Measurements from ENCODE around the gene ACAA1.
A peak's percentile ranks its signal among the peaks of the same experiment; 100 is the strongest.

ACAA1 gene

GRCh38 chr3:38118421-38119247 is 18.3 kb downstream of the ACAA1 start:
- DNase-seq (ENCODE audit: low spot score): no peak

- DNase-seq (ENCODE audit: low spot score): peak; percentile 28
Measured at GRCh38 chr3:38117748-38118420, 19.0 kb downstream of the ACAA1 start.

GRCh38 chr3:38117163-38117716 is 19.7 kb downstream of the ACAA1 start:
- no peak for DNase-seq (ENCODE audit: low spot score)

GRCh38 chr3:38116471-38117162 is 20.3 kb downstream of the ACAA1 start:
- DNase-seq (ENCODE audit: low spot score): no peak

GRCh38 chr3:38115645-38116427 is 21.1 kb downstream of the ACAA1 start:
- no peak for DNase-seq (ENCODE audit: low spot score)

- no peak for DNase-seq (ENCODE audit: low spot score)
Measured at GRCh38 chr3:38114875-38115644, 21.9 kb downstream of the ACAA1 start.

GRCh38 chr3:38114052-38114874 is 22.7 kb downstream of the ACAA1 start:
- DNase-seq (ENCODE audit: low spot score): no peak

GRCh38 chr3:38112378-38112761 is 24.6 kb downstream of the ACAA1 start:
- no peak for DNase-seq (ENCODE audit: low spot score)

GRCh38 chr3:38111696-38112377 is 25.1 kb downstream of the ACAA1 start:
- DNase-seq (ENCODE audit: low spot score): no peak

GRCh38 chr3:38111201-38111600 is 25.7 kb downstream of the ACAA1 start:
- DNase-seq (ENCODE audit: low spot score): no peak

- no peak for DNase-seq (ENCODE audit: low spot score)
Measured at GRCh38 chr3:38110314-38111050, 26.4 kb downstream of the ACAA1 start.

GRCh38 chr3:38109580-38110313 is 27.2 kb downstream of the ACAA1 start:
- no peak for DNase-seq (ENCODE audit: low spot score)

GRCh38 chr3:38108649-38109579 is 28.0 kb downstream of the ACAA1 start:
- DNase-seq (ENCODE audit: low spot score): no peak

- no peak for DNase-seq (ENCODE audit: low spot score)
Measured at GRCh38 chr3:38107911-38108648, 28.8 kb downstream of the ACAA1 start.

- DNase-seq (ENCODE audit: low spot score): no peak
Measured at GRCh38 chr3:38105525-38105924, 31.4 kb downstream of the ACAA1 start.

- no peak for DNase-seq (ENCODE audit: low spot score)
Measured at GRCh38 chr3:38102444-38102814, 34.5 kb downstream of the ACAA1 start.

All from putamen (tissue), 1 donor.